Choroid plexus epithelial cell (primary cell): ENCODE results near the gene NID1.

Source experiments
- DNase-seq: peaks from one replicate; pipeline ENCODE4 v3.0.0-alpha.2; 2010; ENCODE audit warnings: low read depth
- H3K4me3 ChIP-seq: 2 replicates; pipeline ENCODE4 v1.5.1; 2011; ENCODE audit warnings: low read depth, mild to moderate bottlenecking, control low read depth, low read length, moderate library complexity
- TF ChIP-seq, protein P1 (sequence below): conservative IDR thresholded peaks from 2 replicates; pipeline ENCODE4 v1.5.1; 2011; ENCODE audit warnings: low read depth, mild to moderate bottlenecking, control low read depth, inconsistent platforms, low read length, moderate library complexity

NID1 gene

DNA sequence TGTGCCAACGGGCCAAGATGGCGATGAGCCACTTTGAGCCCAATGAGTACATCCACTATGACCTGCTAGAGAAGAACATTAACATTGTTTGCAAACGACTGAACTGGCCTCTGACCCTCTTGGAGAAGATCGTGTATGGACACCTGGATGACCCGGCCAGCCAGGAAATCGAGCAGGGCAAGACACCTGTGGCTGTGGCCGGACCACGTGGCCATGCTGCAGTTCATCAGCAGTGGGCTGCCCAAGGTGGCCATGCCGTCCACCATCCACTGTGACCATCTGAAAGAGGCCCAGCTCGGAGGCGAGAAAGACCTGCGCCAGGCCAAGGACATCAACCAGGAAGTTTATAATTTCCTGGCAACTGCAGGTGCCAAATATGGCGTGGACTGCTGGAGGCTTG, 45.2 kb upstream of the NID1 start:
- no peak overlapping the region for H3K4me3 ChIP-seq
- TF ChIP-seq, protein P1, sequence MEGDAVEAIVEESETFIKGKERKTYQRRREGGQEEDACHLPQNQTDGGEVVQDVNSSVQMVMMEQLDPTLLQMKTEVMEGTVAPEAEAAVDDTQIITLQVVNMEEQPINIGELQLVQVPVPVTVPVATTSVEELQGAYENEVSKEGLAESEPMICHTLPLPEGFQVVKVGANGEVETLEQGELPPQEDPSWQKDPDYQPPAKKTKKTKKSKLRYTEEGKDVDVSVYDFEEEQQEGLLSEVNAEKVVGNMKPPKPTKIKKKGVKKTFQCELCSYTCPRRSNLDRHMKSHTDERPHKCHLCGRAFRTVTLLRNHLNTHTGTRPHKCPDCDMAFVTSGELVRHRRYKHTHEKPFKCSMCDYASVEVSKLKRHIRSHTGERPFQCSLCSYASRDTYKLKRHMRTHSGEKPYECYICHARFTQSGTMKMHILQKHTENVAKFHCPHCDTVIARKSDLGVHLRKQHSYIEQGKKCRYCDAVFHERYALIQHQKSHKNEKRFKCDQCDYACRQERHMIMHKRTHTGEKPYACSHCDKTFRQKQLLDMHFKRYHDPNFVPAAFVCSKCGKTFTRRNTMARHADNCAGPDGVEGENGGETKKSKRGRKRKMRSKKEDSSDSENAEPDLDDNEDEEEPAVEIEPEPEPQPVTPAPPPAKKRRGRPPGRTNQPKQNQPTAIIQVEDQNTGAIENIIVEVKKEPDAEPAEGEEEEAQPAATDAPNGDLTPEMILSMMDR = no peak
- DNase-seq = no peak

DNA sequence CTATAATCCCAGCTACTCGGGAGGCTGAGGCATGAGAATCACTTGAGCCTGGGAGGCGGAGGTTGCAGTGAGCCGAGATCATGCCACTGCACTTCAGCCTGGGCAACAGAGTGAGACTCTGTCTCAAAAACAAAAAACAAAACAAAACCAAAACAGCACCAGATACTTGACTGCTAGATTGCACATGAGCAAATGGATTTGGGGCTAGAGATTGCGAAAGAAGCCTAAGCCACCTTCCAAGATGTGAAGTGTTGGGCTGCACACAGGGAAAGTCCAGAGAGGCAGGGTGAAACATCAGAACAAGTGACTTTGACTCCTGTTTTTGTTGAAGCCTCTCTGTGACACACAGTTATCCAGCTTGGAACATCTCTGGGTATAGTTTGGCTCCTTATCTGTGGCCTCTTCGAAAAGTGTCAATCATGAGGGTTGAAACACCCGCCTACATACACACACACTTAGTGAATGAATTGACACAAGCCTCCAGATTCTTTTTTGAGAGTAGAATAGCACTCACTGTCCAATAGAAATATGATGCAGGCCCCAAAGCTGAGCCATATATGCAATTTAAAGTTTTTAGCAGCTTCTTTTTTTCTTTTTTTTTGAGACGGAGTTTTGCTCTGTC, 43.2 kb upstream of the NID1 start:
- H3K4me3 ChIP-seq = no peak overlapping the region
- TF ChIP-seq, protein P1 = no peak
- no peak for DNase-seq

DNA sequence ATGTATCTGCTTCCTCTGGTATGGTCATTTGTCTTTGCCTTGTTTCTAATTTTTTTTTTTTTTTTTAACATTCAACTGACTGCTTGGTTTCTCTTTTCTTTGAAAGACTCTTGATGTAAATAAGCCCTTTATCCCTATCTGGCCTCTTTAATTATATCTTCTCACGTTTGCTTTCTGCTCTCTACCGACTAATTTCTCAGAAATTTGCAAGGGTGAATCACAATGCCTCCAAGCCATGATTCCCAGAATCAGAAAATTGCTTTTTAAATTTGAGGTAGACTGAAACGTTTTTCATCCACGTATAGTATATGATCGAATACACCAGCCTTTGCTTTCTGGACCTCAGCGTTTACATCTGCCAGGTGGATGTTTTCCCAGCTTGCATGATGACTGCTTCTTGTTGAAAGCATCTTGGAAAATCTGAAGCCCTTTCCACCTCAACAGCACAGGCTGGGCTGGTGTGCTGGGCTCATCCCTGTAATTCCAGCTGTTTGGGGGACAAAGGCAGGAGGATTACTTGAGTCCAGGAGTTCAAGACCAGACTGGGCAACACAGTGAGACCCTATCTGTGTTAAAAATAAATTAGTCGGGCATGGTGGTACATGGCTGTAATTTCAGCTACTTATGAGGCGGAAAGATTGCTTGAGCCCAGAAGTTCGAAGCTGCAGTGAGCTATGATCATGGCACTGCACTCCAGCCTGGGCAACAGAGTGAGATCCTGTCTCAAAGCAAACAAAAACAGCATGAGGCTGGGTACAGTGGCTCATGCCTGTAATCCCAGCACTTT, 42.4 kb upstream of the NID1 start:
- TF ChIP-seq, protein P1 = no peak

DNA sequence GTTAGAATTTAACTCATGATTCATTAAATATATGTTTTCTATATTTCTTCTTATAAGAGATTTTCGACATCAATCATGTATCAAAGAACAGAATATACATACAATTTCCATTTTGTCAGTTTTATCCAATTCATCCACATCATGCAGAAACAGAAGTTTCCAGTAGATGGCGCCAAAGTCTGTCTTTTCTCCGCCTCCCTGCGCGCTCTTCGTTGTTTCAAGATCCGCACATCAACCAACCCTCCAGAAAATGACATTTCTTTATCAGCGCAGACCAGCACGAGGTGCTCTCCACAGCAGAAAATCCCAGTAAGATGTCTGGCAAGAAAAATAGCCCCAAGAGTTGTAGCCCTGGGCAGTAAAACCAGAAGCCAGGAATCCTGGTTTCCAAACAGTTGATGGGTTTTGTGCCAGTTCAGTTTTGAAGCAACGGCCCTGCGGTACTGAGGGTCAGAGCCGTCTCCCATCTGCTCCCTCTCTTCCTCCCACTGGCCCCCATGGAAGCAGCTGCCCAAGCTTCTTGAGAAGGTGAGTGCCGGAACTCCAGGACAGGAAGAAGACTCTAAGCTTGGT, 38.8 kb upstream of the NID1 start:
- TF ChIP-seq, protein P1 = peak; percentile 81
- no peak overlapping the region for H3K4me3 ChIP-seq
- DNase-seq = peak; percentile 77

More for the DNA sequence above, 42.4 kb upstream of the NID1 start:
- no peak overlapping the region for H3K4me3 ChIP-seq
- no peak for DNase-seq

DNA sequence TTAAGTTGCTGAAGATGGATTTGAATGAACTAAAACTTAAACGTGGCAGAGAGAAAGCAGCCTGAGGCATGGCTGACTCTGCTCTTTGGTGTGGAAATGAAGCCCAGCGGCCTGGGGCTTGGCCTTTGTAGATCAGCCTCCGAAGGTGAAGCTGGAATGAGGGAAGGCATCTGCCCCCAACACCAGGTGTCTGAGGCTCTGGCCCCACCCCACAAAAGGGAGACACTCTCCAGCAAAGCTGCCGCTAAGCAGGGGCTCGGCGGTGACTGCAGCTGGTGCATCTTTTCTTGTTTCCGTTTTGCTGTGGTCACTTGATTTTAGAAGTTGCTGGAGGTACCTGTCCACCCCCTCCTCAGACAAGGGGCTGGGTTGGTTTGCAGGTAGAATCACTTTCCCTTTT, 38.2 kb upstream of the NID1 start:
- TF ChIP-seq, protein P1 = no peak
- DNase-seq = no peak
- H3K4me3 ChIP-seq = no peak overlapping the region

DNA sequence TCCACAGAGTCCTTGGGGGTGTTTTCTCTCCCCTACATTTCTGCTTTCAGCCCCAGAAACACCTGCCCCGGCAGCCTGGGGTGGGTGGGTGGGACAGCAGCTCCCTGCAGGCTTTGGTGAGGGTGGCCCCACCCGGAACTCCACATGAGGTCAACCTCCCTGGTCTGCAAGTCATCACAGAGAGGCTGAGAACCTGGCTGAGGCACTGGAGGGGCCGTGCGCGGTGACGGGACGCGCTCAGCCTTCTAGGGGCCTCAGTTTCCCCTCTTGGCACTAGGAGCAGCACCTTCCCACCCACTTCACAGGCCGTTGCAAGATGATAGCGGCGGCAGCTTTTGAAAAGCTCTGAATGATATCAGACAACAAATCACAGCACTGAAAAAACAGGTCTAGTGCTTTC, 37.7 kb upstream of the NID1 start:
- no peak overlapping the region for H3K4me3 ChIP-seq

More for the DNA sequence above, 37.7 kb upstream of the NID1 start:
- TF ChIP-seq, protein P1 = no peak
- no peak for DNase-seq
